AG10803 (cell line): Measurements from ENCODE around the gene ATP6V0E2.

ENCODE experiments used
- DNase-seq: peaks from one replicate; pipeline ENCODE4 v3.0.0; 2010; ENCODE audit warnings: low read depth
- H3K4me3 ChIP-seq: 2 replicates; pipeline ENCODE4 v1.5.1; 2011; ENCODE audit warnings: mild to moderate bottlenecking, low read length, control low read depth
- TF ChIP-seq, protein P1 (sequence below): conservative IDR thresholded peaks from 2 replicates; pipeline ENCODE4 v1.5.1; 2011; ENCODE audit warnings: mild to moderate bottlenecking, low read length, control low read depth, inconsistent platforms

The ATP6V0E2 gene

GRCh38 chr7:149836434-149836833 is 37.3 kb upstream of the ATP6V0E2 start:
- DNase-seq = no peak

DNA sequence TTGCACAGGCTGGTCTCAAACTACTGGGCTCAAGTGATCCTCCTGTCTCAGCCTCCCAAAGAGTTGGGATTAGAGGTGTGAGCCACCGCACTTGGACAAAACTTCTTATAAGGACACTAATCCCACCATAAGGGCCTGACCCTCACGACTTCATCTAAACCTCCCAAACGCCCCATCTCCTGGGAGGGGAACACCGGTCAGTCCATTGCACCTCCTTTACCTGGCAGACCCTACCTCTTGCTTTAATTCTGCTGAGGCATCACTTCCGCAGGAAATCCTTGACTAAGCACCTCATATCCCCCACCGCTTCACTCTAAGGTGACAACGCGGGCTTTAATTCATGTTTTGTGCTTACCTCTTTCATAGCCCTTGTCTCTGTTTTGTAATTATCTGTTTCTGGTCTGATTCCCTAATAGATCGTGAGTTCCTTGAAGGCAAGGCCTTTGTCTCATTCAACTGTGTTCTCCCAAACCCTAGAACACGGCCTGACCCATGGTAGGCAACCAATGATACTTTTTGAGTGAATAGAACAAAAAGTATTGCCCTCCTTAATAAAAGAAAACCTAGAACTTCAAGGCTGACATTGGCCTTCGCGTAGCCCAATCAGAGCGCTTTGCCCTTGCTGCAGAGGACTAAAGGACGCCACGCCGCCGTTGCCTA is 36.1 kb upstream of the ATP6V0E2 start:
- H3K4me3 ChIP-seq = no peak overlapping the region
- TF ChIP-seq, protein P1, sequence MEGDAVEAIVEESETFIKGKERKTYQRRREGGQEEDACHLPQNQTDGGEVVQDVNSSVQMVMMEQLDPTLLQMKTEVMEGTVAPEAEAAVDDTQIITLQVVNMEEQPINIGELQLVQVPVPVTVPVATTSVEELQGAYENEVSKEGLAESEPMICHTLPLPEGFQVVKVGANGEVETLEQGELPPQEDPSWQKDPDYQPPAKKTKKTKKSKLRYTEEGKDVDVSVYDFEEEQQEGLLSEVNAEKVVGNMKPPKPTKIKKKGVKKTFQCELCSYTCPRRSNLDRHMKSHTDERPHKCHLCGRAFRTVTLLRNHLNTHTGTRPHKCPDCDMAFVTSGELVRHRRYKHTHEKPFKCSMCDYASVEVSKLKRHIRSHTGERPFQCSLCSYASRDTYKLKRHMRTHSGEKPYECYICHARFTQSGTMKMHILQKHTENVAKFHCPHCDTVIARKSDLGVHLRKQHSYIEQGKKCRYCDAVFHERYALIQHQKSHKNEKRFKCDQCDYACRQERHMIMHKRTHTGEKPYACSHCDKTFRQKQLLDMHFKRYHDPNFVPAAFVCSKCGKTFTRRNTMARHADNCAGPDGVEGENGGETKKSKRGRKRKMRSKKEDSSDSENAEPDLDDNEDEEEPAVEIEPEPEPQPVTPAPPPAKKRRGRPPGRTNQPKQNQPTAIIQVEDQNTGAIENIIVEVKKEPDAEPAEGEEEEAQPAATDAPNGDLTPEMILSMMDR = no peak

More at GRCh38 chr7:149836434-149836833, 37.3 kb upstream of the ATP6V0E2 start:
- TF ChIP-seq, protein P1 = no peak
- no peak overlapping the region for H3K4me3 ChIP-seq

GRCh38 chr7:149838224-149838991 is 35.4 kb upstream of the ATP6V0E2 start, which contains the start of gene ZNF862:
ZNF862 (plus strand) TSS chr7:149838375; CDS start chr7:149838612, 237 bp downstream.
- peak within 1 kb of the TSS; percentile 88 for H3K4me3 ChIP-seq
- DNase-seq = peak; percentile 96
- TF ChIP-seq, protein P1 = no peak

More for the DNA sequence above, 36.1 kb upstream of the ATP6V0E2 start:
- DNase-seq = no peak

GRCh38 chr7:149838992-149839408 is 34.8 kb upstream of the ATP6V0E2 start:
- peak; percentile 17 for DNase-seq
- peak overlapping the region; percentile 88 for H3K4me3 ChIP-seq
- TF ChIP-seq, protein P1 = no peak

DNA sequence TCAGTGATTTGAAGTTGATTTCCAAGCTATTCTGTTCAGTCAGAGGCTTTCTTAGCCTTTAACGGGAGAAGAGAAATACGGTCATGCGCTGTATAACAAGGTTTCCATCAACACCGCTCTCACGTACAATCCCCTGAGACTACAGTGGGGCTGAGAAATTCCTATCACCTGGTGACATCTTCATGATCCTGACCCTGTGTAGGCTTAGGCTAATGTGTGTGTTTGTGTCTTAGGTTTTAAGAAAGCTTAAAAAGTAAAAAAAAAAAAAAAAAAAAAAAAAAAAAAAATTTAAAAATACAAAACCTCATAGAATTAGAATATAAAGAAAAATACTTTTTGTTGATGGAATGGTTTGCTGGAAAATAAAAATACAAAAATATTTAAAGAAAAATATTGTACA is 33.8 kb upstream of the ATP6V0E2 start:
- TF ChIP-seq, protein P1 = no peak
- no peak for DNase-seq
- H3K4me3 ChIP-seq = no peak overlapping the region

- DNase-seq = no peak
- H3K4me3 ChIP-seq = no peak overlapping the region
- TF ChIP-seq, protein P1 = no peak
Measured at GRCh38 chr7:149843566-149843965, 30.2 kb upstream of the ATP6V0E2 start.
